IPS-NIHi7 (cell line): Measurements from ENCODE around the gene SRGAP1.
"Not testable (repeated sequence)": the region's sequence is repeated elsewhere in the genome, so short reads cannot be mapped to it uniquely, and the experiment has no call there.

ENCODE experiments used
- DNase-seq: peaks from one replicate; pipeline ENCODE4 v3.0.0; 2012; ENCODE audit warnings: mixed read lengths; ENCODE audit errors: extremely low spot score

The SRGAP1 gene

GRCh38 chr12:63836936-63837335 lies 7.6 kb upstream of the SRGAP1 start:
- no peak for DNase-seq

- no peak for DNase-seq
Measured at GRCh38 chr12:63838411-63838810, 6.1 kb upstream of the SRGAP1 start.

GRCh38 chr12:63841011-63841410 lies 3.5 kb upstream of the SRGAP1 start:
- no peak for DNase-seq

DNA sequence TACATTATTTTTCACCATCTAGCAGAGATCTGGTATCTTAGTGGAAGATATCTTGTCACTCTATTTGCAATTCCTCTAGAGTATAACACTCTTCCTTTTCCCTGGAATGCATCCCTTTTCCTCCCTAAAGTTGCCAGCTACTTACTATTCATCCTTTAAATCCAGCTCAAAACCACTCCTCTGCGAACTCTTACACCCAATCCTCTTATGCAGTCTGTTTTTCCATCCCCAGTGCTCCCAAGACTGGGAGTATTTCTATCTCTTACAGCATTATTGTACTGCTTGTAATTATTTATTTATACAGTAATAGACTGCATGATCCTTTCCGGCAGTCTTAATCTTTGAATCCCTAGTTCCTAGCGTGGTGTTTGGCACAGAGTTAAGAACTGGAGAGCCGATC lies 2.9 kb upstream of the SRGAP1 start:
- no peak for DNase-seq

- DNase-seq = not testable (repeated sequence)
Measured at GRCh38 chr12:63842750-63843149, 1.8 kb upstream of the SRGAP1 start.

- no peak for DNase-seq
Measured at GRCh38 chr12:63843254-63843720, 1.2 kb upstream of the SRGAP1 start.

- DNase-seq = peak; percentile 91
Measured at GRCh38 chr12:63843721-63844390, 644 bp upstream of the SRGAP1 start.

DNA sequence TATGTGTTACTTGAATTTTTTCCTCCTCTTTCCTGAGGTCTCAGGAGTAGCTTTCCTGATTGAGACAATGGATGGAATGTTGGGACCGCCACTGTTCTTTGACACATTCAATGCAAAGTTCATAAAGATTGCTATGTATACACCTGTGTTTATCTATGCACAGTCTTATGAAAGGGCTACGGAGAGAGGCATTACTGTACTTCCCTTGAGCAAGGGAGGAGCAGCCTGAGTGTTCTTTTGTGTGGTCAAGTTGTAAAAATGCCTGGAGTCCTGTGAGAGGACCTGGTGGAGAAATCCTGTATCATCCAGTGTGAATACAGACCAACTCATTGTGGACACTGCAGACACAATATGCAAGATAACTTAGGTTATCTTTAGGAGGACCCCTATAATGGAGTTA lies 1.2 kb downstream of the SRGAP1 start:
- no peak for DNase-seq

DNA sequence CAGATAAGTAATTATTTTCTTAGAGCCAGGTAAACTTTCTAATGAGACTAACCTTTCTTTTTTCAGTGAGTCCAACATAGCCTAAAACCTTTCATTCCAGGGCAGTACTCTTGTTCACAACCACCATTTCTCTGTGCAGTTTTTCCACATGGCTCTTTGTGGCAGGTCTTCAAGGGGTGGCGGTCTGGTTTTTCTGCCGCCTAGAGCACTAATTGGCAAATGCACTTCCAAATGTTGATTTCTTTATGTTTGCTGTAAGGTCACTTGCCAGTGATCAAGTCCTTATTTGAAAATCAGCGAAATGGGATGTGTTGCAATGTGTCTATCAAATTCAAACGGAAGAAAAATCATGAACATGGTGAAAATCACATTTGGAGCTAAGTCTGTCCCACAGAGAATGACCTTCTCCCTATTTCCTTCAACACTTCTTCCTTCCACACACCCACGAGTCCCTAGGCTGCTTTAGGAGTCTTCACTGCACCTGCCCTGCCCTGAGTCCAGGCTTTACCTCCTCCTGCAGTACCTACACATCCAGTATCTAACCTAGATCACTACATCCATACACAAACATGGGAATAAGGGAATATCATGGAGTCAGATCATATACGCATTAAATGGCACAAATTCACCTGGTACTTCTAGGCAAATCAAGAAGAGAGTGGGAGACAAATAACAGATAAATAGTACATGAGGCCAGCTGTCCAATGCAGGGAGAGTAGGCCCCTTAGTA lies 1.9 kb downstream of the SRGAP1 start:
- no peak for DNase-seq

DNA sequence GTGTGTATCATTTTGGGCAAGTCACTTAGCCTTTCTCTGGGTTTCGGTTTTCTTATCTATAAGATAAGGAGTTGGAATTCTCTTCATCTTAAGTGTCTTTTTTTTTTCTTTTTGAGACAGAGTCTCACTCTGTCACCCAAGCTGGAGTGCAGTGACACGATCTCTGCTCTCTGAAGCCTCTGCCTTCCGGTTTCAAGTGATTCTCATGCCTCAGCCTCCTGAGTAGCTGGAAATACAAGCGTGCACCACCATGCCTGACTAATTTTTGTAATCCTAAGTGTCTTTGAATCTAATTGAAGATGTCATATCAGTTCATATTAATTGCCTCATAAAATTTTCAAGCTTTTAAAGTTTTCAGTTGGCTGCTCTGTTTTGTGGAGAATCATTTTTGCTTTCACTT lies 4.0 kb downstream of the SRGAP1 start:
- DNase-seq = no peak

GRCh38 chr12:63849106-63849620 lies 4.7 kb downstream of the SRGAP1 start:
- DNase-seq = no peak

DNA sequence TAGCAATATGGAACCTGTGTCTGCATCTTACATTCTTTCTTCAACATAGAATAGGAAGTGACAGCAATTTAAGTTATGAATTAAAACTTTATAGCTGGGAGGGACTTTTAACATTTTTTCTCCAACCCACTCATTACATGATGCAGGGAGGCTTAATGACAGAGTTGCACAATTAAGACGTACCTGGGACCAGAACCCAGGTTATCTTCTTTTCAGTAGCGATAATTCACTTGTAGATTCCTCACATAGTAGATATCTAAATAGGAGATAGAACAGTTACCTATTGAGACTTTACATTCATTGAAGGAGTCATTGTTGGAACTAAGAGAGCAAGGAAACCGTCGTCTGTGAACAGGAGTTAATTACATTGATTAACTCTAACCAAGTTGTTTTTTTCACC lies 5.1 kb downstream of the SRGAP1 start:
- no peak for DNase-seq

DNA sequence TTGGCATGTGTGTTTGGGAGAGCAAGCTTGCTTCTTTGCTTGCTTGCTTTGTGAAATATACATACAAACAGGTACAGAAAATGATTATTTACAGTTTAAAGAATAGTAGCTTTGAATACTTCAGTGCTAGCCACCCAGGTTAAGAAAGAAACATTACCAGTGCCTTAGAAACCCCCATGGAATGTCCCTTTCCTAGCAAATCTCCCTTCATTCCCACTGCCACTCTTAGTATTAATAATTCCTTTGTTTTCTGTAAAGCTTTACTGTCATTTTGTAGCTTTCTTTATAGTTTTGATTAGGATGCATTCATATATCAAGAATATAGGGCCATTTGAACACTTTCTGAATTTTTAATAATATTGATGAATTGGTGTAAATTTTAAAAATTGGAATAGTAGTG lies 9.5 kb downstream of the SRGAP1 start:
- DNase-seq = no peak

DNA sequence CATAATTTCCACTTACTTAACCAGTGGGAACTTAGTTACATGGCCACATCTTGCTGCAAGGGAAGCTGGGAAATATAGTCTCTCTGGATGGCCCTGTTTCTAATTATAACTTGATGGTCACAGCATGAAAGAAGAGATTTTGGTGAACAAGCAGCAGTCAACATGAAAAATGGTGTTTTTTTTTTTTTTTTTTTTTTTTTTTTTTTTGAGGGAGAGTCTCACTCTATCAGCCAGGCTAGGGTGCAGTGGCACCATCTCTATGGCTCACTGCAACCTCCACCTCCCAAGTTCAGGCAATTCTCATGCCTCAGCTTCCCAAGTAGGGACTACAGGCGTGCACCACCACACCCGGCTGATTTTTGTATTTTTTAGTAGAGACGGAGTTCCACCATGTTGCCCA lies 10.8 kb downstream of the SRGAP1 start:
- no peak for DNase-seq

DNA sequence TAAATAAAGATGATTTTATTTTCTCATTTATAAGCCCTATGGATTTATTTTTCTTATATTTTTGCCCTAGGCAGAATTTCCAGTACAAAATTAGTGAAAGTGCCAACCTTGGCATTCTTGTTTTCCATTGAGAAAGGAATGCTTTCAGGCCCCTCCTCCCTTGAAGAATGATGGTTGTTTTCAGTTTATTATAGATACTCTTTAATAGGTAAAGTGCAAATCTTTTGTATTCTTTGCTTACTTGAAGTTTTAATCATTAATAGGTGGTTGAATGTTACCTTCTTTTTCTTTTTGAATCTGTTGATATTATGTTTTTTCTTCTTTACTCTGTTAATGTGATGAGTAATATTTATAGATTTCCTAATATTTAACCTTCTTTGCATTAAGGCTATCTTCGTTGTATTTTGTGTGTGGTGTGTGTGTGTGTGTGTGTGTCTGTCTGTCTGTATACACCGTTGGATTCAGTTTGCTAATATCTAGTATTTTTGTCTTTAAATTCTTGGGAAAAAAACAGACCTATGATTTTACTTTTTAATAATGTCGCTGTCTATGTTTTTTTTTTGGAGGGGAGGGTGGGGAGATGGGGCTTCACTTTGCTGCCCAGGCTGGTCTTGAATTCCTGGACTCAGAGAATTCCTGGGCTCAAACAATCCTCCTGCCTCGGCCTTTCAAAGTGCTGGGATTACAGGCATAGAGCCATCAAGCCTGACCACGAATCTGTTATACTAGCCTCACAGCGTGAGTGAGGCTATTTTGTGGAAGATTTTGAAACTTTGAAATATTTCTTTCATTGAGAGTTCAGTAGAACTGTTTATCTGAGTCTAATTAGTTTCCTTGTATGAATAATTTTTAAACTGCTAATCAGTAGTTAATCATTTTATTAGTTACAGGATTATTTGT lies 13.5 kb downstream of the SRGAP1 start:
- DNase-seq = no peak

DNA sequence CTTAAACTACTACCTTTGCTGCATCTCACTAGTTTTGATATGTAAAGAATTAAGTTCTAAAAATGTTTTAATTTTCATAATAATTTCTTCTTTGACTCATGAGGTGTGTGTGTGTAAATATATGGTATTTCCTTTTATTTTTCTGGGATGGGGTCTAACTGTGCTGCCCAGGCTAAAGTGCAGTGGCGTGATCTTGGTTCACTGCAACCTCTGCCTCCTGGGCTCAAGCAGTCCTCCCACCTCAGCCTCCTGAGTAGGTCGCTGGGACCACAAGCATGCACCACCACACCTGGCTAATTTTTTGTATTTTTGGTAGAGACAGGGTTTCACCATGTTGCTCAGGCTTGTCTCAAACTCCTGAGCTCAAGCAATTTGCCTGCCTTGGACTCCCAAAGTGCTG lies 15.4 kb downstream of the SRGAP1 start:
- not testable (repeated sequence) for DNase-seq

GRCh38 chr12:63862187-63862968 lies 17.9 kb downstream of the SRGAP1 start:
- DNase-seq = no peak

GRCh38 chr12:63862969-63863230 lies 18.4 kb downstream of the SRGAP1 start:
- DNase-seq = no peak

DNA sequence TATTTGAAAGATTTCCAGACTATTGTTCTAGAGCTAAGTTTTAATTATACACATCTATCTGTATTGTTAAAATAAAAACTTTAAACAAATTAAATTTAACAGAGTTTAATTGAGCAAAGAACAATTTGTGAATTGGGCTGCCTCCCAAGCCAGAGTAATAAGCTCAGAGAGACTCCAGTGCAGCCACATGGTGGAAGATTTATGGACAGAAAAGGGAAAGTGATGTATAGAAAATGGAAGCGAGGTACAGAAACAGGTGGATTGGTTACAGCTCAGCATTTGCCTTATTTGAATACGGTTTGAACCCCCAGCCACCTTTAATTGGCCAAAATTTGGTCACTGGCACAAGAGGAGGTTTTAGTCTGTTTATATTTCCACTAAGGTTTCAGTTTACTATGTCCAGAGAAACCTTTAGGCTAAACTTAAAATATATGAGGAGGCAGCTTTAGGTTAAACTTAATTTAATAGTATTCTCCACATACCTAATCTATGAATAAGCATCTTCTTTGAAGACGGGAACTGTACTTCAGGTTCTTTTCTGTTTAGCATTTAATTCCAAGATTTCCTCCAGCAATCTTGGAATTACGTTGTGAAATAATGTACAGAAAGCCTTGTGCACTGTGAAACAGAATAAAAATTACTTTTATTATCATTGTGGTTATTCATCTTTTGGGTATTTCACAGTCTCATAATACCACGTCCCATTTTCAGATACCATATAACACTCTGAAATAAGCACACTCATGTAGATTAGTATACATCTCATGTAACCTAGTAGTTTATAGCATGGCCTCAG lies 19.4 kb downstream of the SRGAP1 start:
- DNase-seq = no peak

GRCh38 chr12:63864454-63864706 lies 19.9 kb downstream of the SRGAP1 start:
- no peak for DNase-seq

- DNase-seq = no peak
Measured at GRCh38 chr12:63865448-63865847, 20.9 kb downstream of the SRGAP1 start.
